GM06990 (cell line): ENCODE results near the gene ZNF223.
A peak's percentile ranks its signal among the peaks of the same experiment; 100 is the strongest.

Experiments used
- DNase-seq: peaks from one replicate; pipeline ENCODE4 v3.0.0-alpha.2; 2011; ENCODE audit not compliant: insufficient read length; ENCODE audit errors: extremely low read depth
- H3K27me3 ChIP-seq: replicated peaks from 2 replicates; pipeline ENCODE4 v1.6.0; 2011; ENCODE audit warnings: low read length; ENCODE audit not compliant: control insufficient read depth, insufficient read depth
- H3K36me3 ChIP-seq: 2 replicates; pipeline ENCODE4 v1.5.1; 2011; ENCODE audit warnings: low read length; ENCODE audit not compliant: control insufficient read depth, insufficient read depth
- H3K4me3 ChIP-seq: replicated peaks from 2 replicates; pipeline ENCODE4 v1.5.1; 2011; ENCODE audit warnings: low read depth, mild to moderate bottlenecking, control low read depth, low read length
- TF ChIP-seq, protein P1 (sequence below): IDR thresholded peaks from 2 replicates; pipeline ENCODE4 v1.5.1; 2011; ENCODE audit warnings: low read length, control low read depth, mild to moderate bottlenecking, inconsistent platforms; ENCODE audit not compliant: insufficient read depth, poor library complexity, severe bottlenecking

The ZNF223 gene

DNA sequence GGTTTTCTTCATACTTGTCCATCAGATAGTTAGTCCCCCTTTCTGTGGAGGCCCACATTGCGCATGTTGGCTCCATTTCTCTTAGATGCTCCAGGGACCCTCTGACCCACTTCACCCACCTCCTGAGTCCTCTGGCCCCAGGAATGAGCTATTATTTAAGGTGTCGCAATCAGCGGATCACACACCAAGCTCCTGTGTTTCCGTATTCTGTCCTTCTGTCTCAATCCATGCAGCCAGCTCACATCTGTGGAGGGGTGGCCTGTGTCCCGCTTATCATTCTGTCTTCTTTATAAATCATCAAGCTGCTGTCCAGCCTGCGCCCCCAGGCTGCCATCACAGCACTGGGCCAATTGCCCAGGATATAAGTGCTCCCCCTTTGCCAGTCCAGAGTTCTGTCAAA lies 44.4 kb upstream of the ZNF223 start:
- Histone ChIP-seq H3K4me3 (no peak overlapping the region), H3K36me3 (peaks cover 19% of the 10 kb centered on the region), H3K27me3 (no peaks in the 10 kb centered on the region)
- TF ChIP-seq, protein P1, sequence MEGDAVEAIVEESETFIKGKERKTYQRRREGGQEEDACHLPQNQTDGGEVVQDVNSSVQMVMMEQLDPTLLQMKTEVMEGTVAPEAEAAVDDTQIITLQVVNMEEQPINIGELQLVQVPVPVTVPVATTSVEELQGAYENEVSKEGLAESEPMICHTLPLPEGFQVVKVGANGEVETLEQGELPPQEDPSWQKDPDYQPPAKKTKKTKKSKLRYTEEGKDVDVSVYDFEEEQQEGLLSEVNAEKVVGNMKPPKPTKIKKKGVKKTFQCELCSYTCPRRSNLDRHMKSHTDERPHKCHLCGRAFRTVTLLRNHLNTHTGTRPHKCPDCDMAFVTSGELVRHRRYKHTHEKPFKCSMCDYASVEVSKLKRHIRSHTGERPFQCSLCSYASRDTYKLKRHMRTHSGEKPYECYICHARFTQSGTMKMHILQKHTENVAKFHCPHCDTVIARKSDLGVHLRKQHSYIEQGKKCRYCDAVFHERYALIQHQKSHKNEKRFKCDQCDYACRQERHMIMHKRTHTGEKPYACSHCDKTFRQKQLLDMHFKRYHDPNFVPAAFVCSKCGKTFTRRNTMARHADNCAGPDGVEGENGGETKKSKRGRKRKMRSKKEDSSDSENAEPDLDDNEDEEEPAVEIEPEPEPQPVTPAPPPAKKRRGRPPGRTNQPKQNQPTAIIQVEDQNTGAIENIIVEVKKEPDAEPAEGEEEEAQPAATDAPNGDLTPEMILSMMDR, result no peak
- no peak for DNase-seq

GRCh38 chr19:44010468-44010867 lies 41.4 kb upstream of the ZNF223 start:
- Histone ChIP-seq H3K27me3 (no peaks in the 10 kb centered on the region), H3K36me3 (peaks cover 19% of the 10 kb centered on the region)
- DNase-seq, result no peak

GRCh38 chr19:44019498-44019897 lies 32.3 kb upstream of the ZNF223 start:
- no peak for DNase-seq
- Histone ChIP-seq H3K4me3 (no peak overlapping the region), H3K27me3 (no peaks in the 10 kb centered on the region), H3K36me3 (no peaks in the 10 kb centered on the region)
- TF ChIP-seq, protein P1, result no peak

More at GRCh38 chr19:44010468-44010867, 41.4 kb upstream of the ZNF223 start:
- H3K4me3 ChIP-seq, result no peak overlapping the region
- TF ChIP-seq, protein P1, result no peak

DNA sequence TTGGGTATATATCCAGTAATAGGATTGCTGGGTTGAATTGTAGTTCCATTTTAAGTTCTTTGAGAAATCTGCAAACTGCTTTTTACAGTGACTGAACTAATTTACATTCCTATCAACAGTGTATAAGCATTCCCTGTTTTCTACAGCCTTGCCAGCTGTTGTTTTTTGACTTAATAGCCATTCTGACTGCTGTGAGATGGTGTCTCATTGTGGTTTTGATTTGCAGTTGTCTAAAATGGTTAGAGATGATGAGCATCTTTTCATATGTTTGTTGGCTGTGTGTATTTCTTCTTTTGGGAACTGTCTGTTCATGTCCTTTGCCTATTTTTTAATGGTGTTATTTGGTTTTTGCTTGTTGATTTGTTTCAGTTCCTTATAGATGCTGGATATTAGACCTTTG lies 30.6 kb upstream of the ZNF223 start:
- H3K36me3 ChIP-seq, result no peaks in the 10 kb centered on the region

DNA sequence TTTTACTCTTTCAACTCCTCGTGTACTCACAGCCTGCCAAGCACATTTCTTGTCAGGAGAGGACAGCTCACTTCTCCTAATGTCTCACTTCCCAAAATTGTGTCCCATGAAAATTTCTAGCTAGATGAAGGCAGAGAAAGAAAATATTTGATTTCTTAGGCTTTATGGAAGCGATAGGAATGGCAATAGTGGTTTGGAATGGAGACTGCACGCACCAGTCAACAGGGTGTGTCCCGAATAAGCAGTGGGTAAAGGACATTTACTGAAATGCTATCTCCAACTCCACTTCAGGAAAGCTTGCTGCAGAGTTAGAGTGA lies 27.0 kb upstream of the ZNF223 start:
- Histone ChIP-seq H3K36me3 (peaks cover 3% of the 10 kb centered on the region; the same call in 1 of the 2 replicates), H3K4me3 (peak overlapping the region; percentile 65), H3K27me3 (no peaks in the 10 kb centered on the region)
- TF ChIP-seq, protein P1, result no peak
- no peak for DNase-seq

More for the DNA sequence above, 30.6 kb upstream of the ZNF223 start:
- Histone ChIP-seq H3K27me3 (no peaks in the 10 kb centered on the region), H3K4me3 (no peak overlapping the region)
- no peak for DNase-seq
- TF ChIP-seq, protein P1, result no peak

GRCh38 chr19:44025217-44025936 lies 26.5 kb upstream of the ZNF223 start, which contains the start of gene ZNF222:
TSS of gene ZNF222 (plus strand) at chr19:44025379. CDS start at chr19:44025437, 58 bp downstream.
- TF ChIP-seq, protein P1, result no peak
- peak; percentile 75 for DNase-seq
- H3K36me3 ChIP-seq, result peaks cover 3% of the 10 kb centered on the region; the same call in 1 of the 2 replicates
- peak within 1 kb of the TSS; percentile 65 for H3K4me3 ChIP-seq
- H3K27me3 ChIP-seq, result no peaks in the 10 kb centered on the region
